SK-N-SH (cell line): Measurements from ENCODE around the gene NFX1.

Experiments used
- ELF1 ChIP-seq: IDR thresholded peaks from 2 replicates; pipeline ENCODE4 v1.4.0; 2012
- EP300 ChIP-seq, 2 experiments: IDR thresholded peaks; 2 replicates each; pipeline versions ENCODE4 v1.4.0 to v1.6.1; 2012; ENCODE audit warnings: borderline replicate concordance in 1 of 2, low read depth in 1 of 2, low read length in 1 of 2
- YY1 ChIP-seq: IDR thresholded peaks from 2 replicates; pipeline ENCODE4 v1.4.0; 2012; ENCODE audit warnings: low read depth, mild to moderate bottlenecking
- TF ChIP-seq, protein P1 (sequence below): fragments of 200-600 bp; sonication (generic); IDR thresholded peaks from 2 replicates; pipeline ENCODE4 v1.6.1; 2017; ENCODE audit warnings: antibody characterized with exemption, mild to moderate bottlenecking, moderate library complexity

DNA sequence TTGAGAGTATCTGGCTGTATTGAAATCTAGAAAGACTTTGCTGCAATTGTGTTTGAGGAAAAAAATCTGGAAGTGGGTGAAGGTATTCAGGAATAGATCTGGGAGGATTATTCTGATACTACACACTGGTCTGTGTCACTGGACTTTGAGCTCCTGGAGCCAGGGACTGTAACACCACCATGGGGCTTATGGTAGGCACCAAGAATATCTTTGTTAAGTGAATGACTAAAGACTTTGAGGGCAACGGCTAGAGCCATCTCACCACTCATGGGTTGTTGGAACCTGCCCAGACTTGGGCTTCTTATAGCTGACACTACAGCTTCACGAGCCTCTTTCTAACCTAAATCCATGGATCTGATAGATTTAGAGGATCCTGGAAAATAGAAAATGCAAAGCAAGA is 10.2 kb downstream of the NFX1 start:
- TF ChIP-seq YY1 (no peak), ELF1 (no peak), EP300 (IDR thresholded peaks at IDR 0.05; ENCODE audit: borderline replicate concordance in 1 of 2, low read depth in 1 of 2, low read length in 1 of 2) (no peak)
- TF ChIP-seq, protein P1, sequence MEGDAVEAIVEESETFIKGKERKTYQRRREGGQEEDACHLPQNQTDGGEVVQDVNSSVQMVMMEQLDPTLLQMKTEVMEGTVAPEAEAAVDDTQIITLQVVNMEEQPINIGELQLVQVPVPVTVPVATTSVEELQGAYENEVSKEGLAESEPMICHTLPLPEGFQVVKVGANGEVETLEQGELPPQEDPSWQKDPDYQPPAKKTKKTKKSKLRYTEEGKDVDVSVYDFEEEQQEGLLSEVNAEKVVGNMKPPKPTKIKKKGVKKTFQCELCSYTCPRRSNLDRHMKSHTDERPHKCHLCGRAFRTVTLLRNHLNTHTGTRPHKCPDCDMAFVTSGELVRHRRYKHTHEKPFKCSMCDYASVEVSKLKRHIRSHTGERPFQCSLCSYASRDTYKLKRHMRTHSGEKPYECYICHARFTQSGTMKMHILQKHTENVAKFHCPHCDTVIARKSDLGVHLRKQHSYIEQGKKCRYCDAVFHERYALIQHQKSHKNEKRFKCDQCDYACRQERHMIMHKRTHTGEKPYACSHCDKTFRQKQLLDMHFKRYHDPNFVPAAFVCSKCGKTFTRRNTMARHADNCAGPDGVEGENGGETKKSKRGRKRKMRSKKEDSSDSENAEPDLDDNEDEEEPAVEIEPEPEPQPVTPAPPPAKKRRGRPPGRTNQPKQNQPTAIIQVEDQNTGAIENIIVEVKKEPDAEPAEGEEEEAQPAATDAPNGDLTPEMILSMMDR: no peak
